Cerebellar nuclear complex (tissue), 1 donor: ENCODE results near the gene ST7.
"Not testable (repeated sequence)": the region's sequence is repeated elsewhere in the genome, so short reads cannot be mapped to it uniquely, and the experiment has no call there.

ENCODE experiments used
- DNase-seq, 2 experiments: peaks; one replicate each; lab custom pipeline; 2025; lab: John Stamatoyannopoulos, UW

Gene ST7

DNA sequence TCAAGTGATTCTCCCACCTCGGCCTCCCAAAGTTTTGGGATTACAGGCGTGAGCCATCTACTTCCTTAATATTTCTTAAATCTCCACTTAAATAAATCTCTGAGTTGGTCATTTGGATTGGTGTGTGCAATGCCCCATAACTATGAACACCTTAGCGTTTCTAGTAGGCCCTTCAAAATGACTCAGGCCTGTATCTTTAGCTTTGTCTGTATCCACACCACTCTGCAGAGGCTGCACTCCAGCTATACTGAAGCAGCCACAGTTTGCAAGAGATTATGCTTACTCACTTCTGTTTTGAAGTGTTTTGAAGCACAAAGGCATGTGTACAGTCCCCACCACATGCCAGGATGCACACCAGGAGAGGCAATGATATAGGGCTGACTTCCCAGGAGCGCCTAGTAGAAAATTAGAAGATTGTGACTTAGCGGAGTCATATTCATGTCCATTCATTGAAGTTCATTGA, 2.4 kb upstream of the ST7 start:
- no peak for DNase-seq

DNA sequence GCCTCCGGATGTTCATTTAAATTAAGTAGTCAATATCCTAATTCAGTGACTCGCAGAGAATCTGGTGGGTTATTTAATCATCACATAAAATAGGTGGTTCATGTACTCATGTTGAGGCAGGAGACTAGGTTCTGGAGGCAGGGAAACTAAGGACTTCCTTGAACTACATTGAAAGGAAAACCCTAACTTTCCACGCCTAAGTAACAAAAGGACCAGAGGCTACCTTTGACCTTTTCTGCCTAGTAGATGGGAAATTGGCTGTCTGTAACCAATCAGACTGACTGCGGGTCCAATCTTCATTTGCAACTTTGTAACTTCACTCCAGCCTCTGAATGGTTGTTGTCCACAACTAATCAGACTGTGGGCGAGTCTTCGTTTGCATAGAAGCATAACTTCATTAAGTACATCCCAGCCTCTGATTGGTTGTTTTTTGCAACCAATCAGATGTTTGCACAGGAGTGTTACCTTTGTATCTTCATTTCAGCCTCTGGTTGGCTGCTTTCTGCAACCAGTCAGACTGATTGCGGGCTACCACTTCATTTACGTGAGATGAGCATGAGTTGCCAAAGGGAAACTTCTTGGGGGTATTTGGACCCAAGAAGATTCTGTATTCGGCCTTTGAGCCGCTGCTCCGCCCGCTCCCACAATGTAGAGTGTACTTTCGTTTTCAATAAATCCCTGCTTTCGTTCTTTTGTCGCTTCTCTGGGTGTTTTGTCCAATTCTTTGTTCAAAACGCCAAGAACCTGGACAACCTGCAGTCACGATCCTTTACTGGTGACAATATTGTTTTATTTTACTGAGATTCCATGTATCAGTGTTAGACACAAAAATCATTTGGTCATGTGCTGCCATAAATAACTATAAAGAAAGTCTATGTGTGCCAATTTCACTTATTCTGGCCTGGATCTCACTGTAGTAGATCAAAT, 1.7 kb upstream of the ST7 start:
- DNase-seq, result no peak

DNA sequence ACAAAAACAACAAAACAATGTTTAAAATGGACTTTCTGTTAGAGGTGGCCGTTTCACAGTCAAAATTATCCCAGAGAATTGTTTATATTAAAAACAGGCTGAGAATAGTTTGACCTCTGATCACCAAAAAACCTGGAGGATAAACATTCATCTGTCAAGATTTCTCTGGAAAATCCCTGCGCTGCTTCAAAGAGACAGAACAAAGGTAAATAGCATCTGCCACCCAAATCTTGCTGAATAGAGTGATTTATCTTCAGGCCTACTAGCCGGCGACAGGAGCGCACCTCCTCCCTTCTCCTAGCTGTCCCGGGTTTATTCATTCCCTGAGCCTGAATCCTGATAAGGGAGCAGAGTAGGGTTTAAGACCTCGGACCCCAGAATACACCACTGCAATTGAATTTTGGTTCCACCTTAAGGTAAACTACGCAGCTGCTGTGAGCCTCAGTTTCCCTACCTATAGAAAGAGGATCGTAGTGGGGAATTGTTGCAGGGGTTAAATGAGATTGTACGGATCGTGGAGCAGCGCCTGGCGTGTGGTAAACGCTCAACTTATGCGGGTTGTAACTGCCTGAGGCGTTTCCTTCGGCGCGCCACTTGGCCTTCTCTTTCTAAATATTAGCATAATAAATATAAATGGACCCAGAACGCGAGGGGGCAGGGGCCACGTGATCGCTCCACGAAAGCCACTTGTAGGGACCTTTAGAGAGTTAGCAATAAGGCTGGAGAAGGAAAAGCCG, 498 bp upstream of the ST7 start:
- no peak for DNase-seq

DNA sequence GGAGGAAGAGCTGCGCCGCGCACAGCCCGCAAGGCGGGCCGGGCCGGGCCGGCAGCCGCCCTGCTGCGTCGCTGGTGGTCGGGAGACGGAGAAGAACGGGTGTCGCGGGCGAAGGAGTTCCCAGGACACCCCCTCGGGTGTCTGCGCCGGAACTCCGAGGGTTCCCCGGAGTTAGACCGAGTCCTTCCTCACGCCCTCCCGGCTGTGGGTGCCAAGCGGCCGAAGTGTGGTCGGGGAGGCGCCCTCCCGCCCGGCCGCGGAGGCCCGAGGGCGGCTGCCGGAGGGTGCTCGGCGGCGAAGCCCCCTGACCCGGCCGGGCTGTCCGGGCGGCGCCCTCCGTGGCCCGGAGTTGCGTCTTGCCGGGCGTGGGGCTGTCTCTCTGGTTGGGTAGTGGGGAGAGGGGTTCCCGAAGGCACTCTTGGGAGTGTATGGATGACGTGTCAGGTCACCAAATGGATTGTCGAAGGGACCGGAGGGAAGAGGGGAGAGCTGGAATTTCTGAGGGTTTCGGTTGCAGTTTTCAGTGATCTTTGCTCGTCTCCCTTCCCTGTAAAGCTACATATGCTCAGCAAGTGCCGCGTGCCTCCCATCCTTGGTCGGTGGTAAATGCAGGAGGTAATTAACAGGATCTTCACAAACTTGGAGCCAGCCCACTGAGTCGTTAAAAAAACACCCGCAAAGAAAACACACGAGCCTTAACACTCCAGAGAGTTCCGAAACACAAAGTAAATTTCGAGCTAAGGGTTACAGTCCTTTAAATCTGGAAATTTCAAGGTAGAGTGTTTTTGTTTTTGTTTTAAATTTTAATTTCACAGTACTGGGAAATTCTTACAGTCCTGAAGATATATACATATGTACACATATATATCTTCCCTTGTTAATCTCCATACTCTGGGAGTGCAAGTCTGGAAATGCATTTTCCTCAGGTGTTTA, 871 bp downstream of the ST7 start:
- DNase-seq, result no peak

DNA sequence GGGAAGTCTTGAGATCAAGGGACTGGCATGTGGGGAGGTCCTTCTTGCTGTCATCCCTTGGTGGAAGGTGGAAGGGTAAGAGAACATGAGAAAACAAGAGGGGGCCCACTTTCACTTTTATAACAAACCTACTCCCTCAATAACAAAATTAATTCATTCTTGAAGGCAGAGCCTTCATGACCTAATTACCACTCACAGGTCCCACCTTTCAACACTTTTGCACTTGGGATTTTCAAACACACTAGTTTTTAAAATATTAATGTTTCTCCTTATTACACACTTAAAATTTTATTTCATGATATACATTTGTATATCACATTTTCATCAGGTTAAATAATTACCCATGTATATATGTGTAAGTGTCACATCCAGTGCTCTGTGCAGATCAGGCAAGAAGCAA, 2.0 kb downstream of the ST7 start:
- DNase-seq, result no peak

DNA sequence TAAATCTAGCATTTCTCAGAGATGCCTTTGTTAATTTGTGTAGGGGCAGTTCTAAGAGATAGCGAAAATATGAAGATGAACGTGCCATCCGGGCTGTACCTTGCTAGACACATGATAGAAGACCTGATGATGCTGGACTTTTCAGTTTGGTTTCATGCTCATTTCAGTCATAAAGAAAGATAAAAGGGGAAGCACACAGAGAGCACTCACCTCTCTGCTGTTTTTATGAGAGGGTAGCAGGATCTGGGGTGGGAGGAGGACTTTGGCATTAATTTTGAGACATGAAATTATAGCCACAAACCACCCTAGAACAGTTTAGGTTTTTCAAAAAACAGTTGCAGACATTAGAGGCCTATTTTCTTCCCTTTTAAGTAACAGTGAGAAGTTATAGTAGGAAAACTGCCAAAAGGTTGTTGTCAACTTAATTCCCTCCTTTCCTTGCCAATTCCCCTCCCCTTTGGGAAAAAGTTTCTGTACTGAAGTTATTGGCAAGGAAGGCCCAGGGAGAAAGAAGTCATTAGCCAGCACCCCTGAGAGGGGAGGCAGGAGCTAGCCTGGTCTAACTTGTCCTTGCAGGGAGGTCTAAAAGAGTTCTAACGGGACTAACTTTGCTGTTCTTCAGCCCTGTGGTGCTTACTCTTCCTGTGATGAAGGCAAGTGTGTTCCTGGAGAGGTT, 2.6 kb downstream of the ST7 start:
- DNase-seq, result no peak

DNA sequence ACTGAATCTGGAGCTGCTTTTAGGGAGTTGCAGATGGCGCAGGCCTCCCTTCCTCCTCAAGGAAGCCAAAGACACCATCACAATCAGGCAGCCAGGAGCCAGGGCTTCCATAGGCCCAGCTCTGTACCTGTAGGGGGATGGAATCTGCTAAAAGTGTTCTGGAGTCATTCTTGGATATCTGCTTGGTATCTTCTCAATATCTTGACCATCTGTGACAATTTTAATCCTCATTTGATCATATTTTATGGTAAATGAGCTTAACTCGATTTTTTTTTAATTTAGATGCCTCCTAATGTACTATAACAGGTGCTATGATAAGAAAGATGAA, 3.1 kb downstream of the ST7 start:
- no peak for DNase-seq

DNA sequence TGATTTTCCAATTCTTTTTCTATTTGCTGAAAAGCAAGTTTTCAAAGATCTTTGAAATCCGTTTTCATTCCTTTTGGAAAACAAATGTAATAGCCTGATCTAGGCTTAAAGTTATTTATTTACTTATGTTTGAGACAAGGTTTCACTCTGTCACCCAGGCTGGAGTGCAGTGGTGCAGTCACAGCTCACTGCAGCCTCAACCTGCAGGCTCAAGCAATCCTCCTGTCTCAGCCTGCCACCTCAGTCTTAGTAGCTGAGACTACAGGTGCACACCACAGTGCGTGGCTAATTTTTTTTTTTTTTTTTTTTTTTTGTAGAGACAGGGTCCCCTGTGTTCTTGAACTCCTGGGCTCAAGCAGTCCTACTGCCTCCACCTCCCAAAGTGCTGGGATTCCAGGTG, 4.6 kb downstream of the ST7 start:
- DNase-seq, result no peak

DNA sequence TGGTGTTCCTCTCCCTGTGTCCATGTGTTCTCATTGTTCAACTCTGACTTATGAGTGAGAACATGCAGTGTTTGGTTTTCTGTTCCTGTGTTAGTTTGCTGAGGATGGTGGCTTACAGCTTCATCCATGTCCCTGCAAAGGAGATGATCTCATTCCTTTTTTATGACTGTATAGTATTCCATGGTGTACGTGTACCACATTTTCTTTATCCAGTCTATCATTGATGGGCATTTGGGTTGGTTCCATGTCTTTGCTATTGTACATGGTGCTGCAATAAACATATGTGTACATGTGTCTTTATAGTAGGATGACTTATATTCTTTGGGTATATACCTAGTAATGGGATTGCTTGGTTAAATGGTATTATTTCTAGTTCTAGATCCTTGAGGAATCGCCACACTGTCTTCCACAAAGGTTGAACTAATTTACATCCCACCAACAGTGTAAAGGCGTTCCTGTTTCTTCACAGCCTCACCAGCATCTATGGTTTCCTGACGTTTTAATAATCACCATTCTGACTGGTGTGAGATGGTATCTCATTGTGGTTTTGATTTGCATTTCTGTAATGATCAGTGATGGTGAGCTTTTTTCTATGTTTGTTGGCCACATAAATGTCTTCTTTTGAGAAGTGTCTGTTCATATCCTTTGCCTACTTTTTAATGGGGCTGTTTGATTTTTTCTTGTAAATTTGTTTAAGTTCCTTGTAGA, 8.8 kb downstream of the ST7 start:
- not testable (repeated sequence) for DNase-seq

DNA sequence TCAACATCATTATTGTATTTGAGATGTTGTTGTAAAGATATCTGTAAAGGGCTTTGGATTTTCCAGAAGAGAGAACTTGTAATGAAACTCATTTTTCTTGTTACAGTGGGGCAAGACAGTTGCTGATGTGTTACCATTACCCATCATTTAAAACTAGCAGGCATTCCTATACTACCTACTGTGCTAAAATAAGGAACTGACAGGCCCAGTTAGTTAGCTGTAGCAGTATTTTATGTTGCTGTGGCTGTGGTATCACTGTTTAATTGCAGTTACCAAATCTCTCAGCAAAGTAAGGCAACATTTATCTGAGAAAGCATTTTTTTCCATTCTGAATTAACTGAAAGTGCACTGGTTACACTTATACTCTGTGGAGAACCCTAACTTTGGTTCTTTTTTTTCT, 9.9 kb downstream of the ST7 start:
- no peak for DNase-seq

DNA sequence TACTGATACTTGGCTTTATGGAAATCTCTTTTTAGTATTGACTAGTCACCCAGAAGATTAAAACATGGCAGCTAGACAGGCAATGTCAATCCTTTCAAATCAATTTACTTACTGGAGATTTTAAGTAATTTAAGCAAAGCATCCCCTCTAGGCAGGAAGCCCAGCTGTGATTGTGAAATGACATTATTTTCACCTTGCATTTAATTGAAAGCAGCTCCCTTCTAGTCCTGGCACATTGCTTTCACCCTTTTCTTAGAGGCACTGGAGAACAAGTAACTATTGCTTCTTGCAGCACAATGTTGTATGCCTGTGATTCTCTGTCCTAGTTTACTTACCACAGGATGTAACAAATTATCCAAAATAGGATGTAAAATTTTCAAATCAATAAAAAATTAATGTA, 13.3 kb downstream of the ST7 start:
- DNase-seq, result no peak

DNA sequence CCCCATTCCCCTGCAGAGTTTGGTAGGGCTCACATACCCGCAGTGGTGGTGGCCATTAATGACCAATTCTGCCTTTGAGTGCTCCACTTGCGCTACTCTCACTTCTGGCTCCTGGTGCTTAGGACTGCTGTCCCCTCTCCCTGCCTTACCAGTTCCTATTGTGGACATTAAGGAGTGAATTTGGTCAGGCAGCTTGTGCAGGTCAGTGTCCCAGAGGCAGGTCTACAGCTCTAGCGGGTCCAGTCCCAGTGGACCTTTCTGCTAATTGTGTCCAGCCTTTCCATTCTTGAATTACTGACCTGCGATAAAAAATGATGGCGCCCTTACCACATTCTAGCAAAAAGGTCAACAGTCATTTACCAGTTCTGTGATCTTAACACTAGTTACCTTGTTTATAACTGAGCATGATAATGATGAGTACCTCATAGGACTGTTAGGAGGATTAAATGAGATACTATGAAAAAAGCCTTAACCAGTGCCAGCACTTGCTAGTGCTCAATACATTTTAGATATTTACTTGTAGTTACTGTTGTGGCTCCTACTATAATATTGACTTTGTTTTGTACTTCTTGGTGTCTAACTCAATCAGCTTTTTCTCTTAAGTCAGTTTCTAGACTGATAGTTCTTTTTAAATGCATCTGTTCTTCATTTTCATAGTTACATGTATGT, 14.1 kb downstream of the ST7 start:
- no peak for DNase-seq

DNA sequence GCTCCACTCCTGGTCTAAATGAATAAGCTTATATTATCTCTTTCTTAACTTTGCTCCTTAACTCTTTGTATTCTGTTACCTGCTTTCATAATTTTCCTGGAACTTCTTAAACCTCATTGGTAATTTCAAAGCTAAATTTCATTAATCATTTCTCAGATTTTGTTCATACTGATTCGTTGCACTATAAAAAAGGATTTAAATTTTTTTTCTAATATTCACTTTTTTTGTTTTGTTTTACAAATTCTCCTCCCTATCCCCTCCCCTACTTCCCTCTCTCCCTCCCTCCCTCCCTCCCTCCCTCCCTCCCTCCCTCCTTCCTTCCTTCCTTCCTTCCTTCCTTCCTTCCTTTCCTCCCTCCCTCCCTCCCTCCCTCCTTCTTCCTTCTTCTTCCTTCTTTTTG, 14.7 kb downstream of the ST7 start:
- no peak for DNase-seq

DNA sequence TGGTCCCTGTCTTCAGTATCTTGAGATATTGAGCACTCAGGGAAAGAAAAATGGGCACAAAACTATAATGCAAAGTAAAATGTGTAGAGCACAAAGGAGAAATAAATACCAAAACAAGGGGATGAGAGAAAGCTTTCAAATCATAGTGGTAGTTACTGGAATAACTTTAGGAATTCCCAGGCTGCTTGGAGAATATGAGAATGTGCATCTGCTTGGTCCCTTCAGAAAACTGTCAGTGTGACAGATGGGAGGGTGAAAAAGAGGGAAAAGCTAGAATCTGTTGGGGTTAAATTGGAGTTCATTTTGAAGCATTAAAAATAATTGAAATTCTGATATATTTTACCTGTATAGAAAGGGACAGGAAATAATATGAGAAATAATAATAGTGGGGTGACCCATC, 15.3 kb downstream of the ST7 start:
- no peak for DNase-seq

DNA sequence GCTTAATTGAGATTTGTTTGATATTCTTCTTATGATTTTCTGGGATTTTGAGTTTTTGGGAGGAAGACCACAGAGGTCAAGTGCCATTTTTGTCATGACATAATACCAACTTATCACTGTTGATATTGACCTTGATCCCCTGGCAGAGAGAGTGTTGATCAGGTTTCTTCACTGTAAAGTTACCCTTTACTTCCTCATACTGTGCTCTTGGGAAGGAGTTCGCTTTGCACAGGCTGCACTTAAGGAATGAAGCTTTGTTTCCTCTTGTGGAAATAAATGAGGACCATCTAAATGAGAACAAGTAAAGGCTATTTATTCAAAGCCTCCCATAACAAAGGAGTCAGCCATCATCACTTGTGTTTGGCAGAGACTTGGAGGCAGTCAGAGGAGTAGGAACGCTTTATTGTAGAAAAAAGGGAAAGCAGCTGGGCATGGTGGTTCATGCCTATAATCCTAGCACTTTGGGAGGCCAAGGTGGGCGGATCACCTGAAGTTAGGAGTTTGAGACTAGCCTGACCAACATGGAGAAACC, 16.1 kb downstream of the ST7 start:
- DNase-seq, result no peak

DNA sequence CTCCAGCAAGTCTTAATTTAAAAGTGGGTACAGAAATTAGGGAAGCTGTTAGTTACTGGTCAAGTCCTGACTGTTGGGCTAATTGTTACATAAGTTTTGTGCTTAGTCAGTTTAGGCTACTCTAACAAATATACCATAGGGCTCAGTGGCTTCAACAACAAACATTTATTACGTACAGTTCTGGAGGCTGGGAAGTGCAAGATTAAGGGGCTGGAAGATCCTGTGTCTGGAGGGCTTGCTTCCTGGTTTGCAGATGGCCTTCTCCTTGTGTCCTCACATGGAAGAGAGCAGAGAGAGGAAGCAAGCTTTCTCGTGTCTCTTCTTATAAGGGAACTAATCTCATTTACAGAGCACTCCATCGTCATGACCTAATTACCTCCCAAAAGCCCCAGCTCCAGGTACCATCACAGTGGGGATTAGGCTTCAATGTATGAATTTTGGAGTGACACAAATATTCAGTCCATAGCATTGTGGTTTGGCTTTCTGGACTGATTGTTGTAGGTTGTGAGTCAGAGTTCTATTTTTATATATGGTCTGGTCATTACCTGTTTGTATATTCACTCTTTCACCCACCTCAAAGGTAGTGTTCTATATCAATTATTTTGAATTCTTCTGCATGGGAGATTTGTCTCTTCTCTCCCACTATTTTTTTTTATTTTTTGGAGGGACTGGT, 17.1 kb downstream of the ST7 start:
- DNase-seq, result no peak

DNA sequence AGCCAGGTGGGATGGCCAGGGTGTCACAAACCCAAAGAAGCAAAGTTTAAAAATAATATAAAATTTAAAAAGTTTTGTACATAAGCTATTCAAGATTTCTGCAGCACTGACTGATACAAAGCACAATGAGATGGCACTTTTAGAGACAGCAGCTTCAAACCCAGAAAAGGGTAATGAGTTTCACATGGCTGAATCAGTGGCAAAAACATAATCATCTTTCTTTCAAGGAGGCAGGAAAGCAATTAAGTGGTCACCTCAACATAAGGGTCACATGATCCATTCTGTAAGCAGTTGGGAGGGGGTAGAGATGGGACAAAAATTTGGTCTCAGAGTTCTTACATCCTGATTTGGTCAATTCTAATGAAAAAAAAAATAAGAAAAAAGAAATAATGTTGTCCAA, 17.9 kb downstream of the ST7 start:
- DNase-seq, result not testable (repeated sequence)

DNA sequence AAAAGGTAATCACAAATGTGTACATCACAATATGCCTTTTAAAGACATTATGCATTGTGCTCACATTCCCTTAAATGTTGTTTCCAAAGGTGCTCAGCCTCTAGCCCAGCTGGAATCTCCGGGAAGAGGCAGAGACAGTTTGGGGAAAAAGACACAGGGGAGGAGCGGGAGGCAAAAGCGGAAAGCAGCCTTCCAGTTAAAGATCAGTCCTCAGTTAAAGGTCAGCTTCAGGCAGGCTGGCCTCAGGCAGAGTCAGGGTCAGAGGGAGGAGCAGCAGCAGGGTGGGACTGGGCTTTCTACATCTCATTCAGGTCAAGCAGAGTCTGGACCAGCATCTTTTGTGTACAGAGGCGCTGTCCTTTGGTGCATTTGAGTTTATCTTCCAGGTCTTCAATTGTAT, 18.6 kb downstream of the ST7 start:
- no peak for DNase-seq

DNA sequence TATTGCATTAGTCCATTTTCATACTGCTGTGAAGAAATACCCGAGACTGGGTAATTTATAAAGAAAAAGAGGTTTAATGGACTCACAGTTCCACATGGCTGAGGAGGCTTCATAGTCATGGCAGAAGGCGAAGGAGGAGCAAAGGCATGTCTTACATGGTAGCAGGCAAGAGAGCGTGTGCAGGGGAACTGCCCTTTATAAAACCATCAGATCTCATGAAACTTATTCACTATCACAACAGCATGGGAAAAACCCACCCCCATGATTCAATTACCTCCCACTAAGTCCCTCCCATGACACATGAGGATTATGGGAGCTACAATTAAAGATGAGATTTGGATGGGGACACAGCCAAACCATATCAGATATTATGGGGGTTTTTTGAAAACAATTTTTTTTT, 21.7 kb downstream of the ST7 start:
- not testable (repeated sequence) for DNase-seq

DNA sequence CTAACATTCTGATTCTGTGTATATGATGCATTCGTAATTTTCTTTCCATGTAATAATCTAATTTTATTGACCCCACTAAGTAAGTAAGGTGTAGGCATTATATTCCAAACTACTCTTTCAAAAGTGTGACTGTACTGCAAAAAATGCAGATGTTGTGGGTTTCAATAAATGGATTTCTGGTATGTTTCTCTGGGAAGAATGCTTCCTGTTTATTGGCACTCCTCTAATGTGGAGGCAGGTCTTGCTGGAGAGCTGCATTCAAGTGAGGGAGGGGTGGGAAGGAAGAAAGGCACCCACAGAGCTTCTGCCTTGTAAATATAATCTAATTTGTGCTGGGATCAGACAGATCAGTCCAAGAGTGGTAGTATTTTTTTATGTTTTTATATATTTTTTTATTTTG, 23.9 kb downstream of the ST7 start:
- DNase-seq, result no peak
